Coronary artery (tissue), 2 donors: ENCODE data around the gene DISC1.

ENCODE experiments used
- DNase-seq: peaks from one replicate; pipeline ENCODE4 v3.0.0-alpha.2; 2017; ENCODE audit warnings: low spot score
- H3K27ac ChIP-seq, 2 donors: fragments of 200-600 bp; sonication (generic); one replicate each; pipeline ENCODE4 v1.5.1; 2016 to 2019
- H3K4me3 ChIP-seq: fragments of 200-600 bp; sonication (generic); 2 replicates; pipeline ENCODE4 v1.5.1; 2016; ENCODE audit warnings: mild to moderate bottlenecking, moderate library complexity
- CTCF ChIP-seq: fragments of 200-600 bp; sonication (generic); IDR thresholded peaks from one replicate; pipeline ENCODE4 v1.5.1; 2019; ENCODE audit warnings: antibody characterized with exemption

DISC1 gene

GRCh38 chr1:231705806-231706760, 79.5 kb downstream of the DISC1 start:
- TF ChIP-seq CTCF: no peak
- no peak for DNase-seq
- no peak overlapping the region for H3K4me3 ChIP-seq
- no peak overlapping the region for H3K27ac ChIP-seq

GRCh38 chr1:231706934-231707333, 80.3 kb downstream of the DISC1 start:
- no peak overlapping the region for H3K27ac ChIP-seq
- H3K4me3 ChIP-seq: no peak overlapping the region
- no peak for TF ChIP-seq CTCF
- DNase-seq: no peak

- no peak for TF ChIP-seq CTCF
- Histone ChIP-seq H3K4me3 (no peak overlapping the region), H3K27ac (no peak overlapping the region)
- no peak for DNase-seq
Measured at GRCh38 chr1:231707407-231707806, 80.8 kb downstream of the DISC1 start.

- TF ChIP-seq CTCF: no peak
- Histone ChIP-seq H3K27ac (no peak overlapping the region), H3K4me3 (no peak overlapping the region)
- DNase-seq: no peak
Measured at GRCh38 chr1:231708394-231708793, 81.8 kb downstream of the DISC1 start.

- no peak for TF ChIP-seq CTCF
- no peak for DNase-seq
- no peak overlapping the region for H3K27ac ChIP-seq
- H3K4me3 ChIP-seq: no peak overlapping the region
Measured at GRCh38 chr1:231714440-231714839, 87.8 kb downstream of the DISC1 start.

GRCh38 chr1:231715816-231716722, 89.5 kb downstream of the DISC1 start:
- no peak for DNase-seq
- no peak for TF ChIP-seq CTCF
- Histone ChIP-seq H3K4me3 (no peak overlapping the region), H3K27ac (no peak overlapping the region)
